LHCN-M2 (cell line): Measurements from ENCODE around the gene MRPS27. TPM values are rescaled to one million over a fixed set of nuclear protein-coding genes. Genes with fewer than 3 reads are reported as not detected.

ENCODE experiments used
- DNase-seq: peaks from one replicate; pipeline ENCODE4 v3.0.0-alpha.2; 2012; ENCODE audit warnings: low read depth
- total RNA-seq: library from RNA; depleted of rRNA; stranded (reverse); fragments of >200 nt; gene quantifications from 2 replicates; pipeline ENCODE4 v1.2.3, GENCODE V29; 2014

MRPS27 gene
- total RNA-seq, 1 experiment from 2014 or later: 91.1 TPM

GRCh38 chr5:72234265-72234700, 85.8 kb downstream of the MRPS27 start:
- DNase-seq: peak; percentile 88

DNA sequence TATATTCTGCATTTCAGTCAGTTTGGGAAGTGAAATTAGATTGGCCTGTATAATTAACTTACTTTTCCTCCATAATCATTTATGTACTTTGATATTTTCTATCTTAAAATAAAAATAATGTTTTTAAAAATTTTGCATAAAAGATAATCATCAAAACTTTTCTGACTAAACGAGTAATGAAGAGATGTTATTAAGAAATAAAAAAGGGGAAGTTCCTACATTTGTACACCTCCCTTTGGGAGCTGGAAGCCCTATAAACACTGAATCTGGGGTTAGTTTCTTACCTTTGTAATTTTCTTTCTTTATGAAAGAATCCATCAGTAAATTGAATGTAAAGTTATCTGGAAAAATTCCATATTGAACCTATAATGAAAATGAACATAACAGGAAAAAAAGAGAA, 86.2 kb downstream of the MRPS27 start:
- no peak for DNase-seq

- no peak for DNase-seq
These were observed 87.2 kb downstream of the MRPS27 start for GRCh38 chr5:72232838-72233237.

- DNase-seq: no peak
These were observed 87.9 kb downstream of the MRPS27 start for GRCh38 chr5:72231991-72232703.

- DNase-seq: no peak
These were observed 91.1 kb downstream of the MRPS27 start for GRCh38 chr5:72228960-72229359.

- DNase-seq: no peak
These were observed 93.1 kb downstream of the MRPS27 start for GRCh38 chr5:72226950-72227349.

DNA sequence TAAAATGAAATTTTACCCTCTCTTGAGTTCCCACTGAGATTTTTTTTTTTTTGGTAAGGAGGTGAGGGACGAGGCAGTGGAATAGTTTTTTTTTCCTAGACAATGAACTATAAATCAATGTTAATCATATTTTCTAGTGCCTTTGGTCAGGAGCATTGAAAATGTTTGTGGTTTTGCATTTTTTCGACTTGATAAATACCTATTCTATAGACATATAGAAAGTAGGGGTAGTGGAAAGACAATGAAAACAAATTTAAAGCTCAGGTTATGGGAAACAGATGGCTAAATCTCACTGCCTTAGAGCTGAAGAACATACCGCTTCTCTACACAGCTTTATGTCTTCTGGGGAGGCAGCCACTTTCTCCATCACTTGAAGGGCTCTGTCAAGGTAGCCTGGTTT, 94.3 kb downstream of the MRPS27 start:
- no peak for DNase-seq

DNA sequence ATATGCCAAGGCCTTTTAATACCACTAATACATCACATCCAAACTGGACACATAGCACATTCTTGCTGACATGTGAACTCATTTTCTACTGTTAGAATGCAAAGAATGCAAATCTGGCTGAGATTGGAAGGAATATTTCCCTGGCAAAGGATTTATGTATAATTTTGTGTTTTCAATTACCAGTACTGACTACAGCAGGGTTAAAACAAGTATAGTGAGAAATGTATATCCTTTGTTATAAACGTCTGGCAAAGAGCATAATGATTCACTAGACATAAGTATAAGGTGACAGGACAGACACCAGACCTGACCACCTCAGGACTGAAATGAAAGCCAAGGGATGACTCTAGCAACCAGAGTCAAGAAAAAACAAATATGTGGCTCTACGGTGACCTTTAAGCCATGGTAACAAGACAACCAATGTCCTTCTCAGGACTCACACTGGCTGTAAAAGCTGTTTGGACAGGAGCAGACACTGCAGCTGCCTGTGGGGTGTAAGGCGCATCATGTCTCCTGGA, 95.0 kb downstream of the MRPS27 start:
- peak; percentile 44 for DNase-seq

- no peak for DNase-seq
These were observed 96.7 kb downstream of the MRPS27 start for GRCh38 chr5:72223371-72223770.

DNA sequence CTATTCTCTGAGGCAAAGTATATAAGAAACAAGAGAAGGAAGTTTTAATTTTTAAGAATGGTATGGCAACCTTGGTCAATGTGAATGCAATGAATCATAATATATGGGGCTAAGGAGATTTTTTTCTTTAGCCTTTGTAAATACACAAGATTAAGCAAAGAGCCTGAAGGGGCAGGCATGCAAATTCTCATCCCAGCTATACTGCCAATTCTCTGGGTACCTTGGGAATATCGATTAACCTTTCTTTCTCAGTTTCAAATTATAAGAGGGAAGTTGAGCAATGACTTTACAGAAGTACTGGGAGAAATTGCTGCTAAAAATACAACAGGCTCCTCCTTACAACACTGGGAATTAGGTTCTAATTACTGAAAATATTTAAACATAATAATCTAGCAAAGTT, 97.5 kb downstream of the MRPS27 start:
- DNase-seq: no peak

DNA sequence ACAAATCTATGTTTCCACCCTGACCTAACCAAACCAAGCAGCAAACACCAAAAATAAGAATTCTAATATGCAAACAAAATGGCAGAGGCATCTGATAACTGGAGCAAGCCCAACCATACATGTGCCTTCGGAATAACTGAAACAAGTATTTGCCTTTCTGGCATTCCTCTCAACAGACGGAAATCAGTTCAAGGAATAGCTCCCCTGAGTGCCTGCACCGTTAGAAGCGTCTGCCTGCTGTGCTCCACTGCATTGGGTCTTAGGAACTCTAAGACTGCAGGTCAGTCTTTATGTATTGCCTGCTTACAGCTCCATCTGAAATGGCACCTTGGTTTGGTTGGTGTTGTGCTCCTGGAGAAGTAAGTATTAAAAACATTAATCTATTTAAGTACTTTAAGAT, 98.5 kb downstream of the MRPS27 start:
- DNase-seq: no peak

- DNase-seq: no peak
These were observed 98.9 kb downstream of the MRPS27 start for GRCh38 chr5:72221099-72221498.

GRCh38 chr5:72216756-72217155, 103.3 kb downstream of the MRPS27 start:
- DNase-seq: no peak

GRCh38 chr5:72214168-72214567, 105.9 kb downstream of the MRPS27 start:
- no peak for DNase-seq

DNA sequence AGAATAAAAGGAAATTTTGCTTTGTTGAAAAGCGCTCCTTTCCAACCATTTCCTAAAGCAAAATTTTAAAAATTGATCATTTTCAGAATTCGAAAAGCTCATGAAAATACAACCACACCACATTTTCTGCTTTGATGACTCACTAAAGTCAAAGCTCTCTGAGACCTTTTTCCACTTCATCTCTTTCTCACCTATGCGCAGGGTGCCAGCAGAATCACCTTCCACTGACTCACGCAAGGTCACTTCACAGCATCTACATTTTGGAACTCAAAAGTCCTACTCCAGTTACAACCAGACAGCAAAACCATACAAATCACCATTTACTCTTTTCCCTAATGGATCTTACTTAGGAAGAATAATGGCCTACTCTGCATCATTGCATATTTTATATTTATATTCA, 106.6 kb downstream of the MRPS27 start:
- no peak for DNase-seq

DNA sequence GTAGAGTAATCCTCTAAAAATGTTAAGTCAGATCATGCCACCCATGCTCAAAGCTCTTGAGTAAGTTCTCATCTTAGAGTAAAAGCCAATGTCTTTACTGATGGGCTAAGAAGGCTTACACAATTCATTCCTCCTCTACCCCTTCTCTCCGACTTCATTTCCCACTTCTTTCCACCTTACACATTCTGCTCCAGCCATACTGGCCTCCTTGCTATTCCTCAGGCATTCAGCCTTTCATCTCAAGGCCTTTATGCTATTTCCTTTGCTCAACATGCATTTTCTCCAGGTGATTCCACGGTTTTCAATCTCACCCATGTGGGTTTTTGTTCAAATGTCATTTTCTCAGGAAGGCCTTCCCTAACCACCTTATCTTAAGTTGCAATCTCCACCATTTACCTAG, 107.9 kb downstream of the MRPS27 start:
- no peak for DNase-seq

DNA sequence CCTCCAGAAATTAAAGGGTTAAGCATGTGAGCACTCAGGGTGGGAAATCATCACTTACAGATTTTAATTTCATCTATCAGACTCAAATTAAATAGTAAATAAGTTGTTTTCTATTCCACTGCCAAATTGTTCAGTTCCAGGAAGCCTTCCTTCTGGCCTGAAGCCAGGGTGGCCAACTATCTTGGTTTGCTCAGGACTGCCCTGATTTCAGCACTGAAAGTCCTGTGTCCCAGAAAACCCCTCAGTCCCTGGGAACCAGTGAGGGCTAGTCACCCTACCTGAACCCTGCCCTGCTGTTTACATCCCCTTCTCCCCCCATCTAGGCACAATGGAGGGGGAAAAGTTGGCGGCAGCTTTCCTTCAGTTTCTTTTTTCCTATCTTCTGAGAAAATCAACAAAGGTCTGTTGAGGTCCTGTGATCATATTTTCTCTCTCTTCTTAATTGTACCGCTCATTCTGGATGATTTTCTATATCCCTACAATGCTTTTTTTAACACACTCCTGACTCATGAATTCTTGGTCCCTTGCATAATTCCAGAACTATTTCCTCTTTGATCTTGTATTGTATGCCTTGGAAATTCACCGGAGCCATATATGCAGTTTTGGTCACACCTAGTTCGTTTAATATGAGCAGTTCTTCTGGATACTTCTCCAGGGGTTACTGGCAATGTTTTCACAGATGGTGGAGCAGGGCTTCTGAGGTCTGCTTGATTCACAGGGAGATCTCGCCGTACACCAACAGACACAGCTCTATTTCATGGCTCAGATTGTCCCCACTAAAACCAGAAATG, 109.0 kb downstream of the MRPS27 start:
- peak; percentile 76 for DNase-seq

- peak; percentile 20 for DNase-seq
These were observed 110.6 kb downstream of the MRPS27 start for GRCh38 chr5:72209147-72210115.

- no peak for DNase-seq
These were observed 111.6 kb downstream of the MRPS27 start for GRCh38 chr5:72208324-72208926.

- no peak for DNase-seq
These were observed 113.0 kb downstream of the MRPS27 start for GRCh38 chr5:72206994-72207393.

DNA sequence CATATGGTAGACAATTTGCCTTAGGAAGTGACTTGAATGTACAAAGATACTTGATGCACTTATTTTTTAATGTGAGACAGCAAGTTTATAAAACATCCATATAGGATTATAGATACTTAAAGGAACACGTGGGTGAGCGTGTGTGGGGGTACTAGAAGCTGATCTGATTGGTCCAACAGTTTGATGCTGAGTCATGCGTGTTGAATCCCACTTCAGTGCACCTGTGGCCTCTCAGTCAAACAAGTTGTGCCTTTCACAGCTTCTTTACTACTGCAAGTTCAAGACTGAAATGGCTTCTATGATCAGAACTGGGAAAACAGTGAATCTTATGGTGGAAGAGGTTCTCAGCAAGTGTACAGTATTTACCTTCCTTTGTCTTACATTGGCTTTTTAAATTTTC, 113.9 kb downstream of the MRPS27 start:
- peak; percentile 57 for DNase-seq
